PC-3 (cell line): ENCODE measurements around the gene CA5B. TPM values are rescaled to one million over a fixed set of nuclear protein-coding genes. Genes with fewer than 3 reads are reported as not detected.

Experiments
- ATAC-seq: fragments of 200-7000 bp; cut with Tn5 transposase; 2 replicates; pipeline ENCODE4 v1.9.1; 2020; ENCODE audit warnings: mild to moderate bottlenecking, moderate library complexity
- BruUV-seq: library from RNA; stranded (reverse); fragments of 400-500 nt; replicated peaks from 2 replicates; lab custom pipeline; 2021; lab: Mats Ljungman, UMichigan
- CTCF ChIA-PET: fragments of 300-600 bp; sonication (Branson Sonifier 250); formaldehyde crosslinking; loops from one replicate; lab custom pipeline; 2022; ENCODE audit warnings: antibody characterized with exemption; lab: Charles Lee
- POLR2A ChIA-PET: fragments of 300-600 bp; sonication (Branson Sonifier 250); formaldehyde crosslinking; loops from one replicate; lab custom pipeline; 2022; ENCODE audit warnings: antibody characterized with exemption; ENCODE audit not compliant: unreplicated experiment; lab: Charles Lee
- DNase-seq: peaks from one replicate; pipeline ENCODE4 v3.0.0-alpha.2; 2015
- H2AFZ ChIP-seq: fragments of 300-600 bp; sonication (generic); 2 replicates; pipeline ENCODE4 v1.6.0; 2016; ENCODE audit warnings: antibody characterized with exemption, low read length
- H3F3A ChIP-seq: fragments of 300-600 bp; sonication (generic); one replicate; pipeline ENCODE4 v1.6.0; 2017; ENCODE audit warnings: antibody characterized with exemption, low read length, control low read depth, mild to moderate bottlenecking; ENCODE audit not compliant: unreplicated experiment
- H3K27ac ChIP-seq: fragments of 300-600 bp; sonication (generic); 2 replicates; pipeline ENCODE4 v1.5.1; 2016; ENCODE audit warnings: mild to moderate bottlenecking, low read length
- H3K27me3 ChIP-seq: fragments of 300-600 bp; sonication (generic); 2 replicates; pipeline ENCODE4 v1.6.1; 2016; ENCODE audit warnings: low read length, mixed read lengths
- H3K36me3 ChIP-seq: fragments of 300-600 bp; sonication (generic); 2 replicates; pipeline ENCODE4 v1.6.1; 2016; ENCODE audit warnings: low read depth, mixed run types, low read length, mixed read lengths
- H3K4me1 ChIP-seq: fragments of 300-600 bp; sonication (generic); 2 replicates; pipeline ENCODE4 v1.5.1; 2016; ENCODE audit warnings: low read length; ENCODE audit not compliant: insufficient read depth
- H3K4me2 ChIP-seq: fragments of 300-600 bp; sonication (generic); 2 replicates; pipeline ENCODE4 v1.6.0; 2016; ENCODE audit warnings: low read length
- H3K4me3 ChIP-seq: fragments of 300-600 bp; sonication (generic); 2 replicates; pipeline ENCODE4 v1.5.1; 2016; ENCODE audit warnings: mild to moderate bottlenecking, low read length, mixed read lengths
- H3K79me2 ChIP-seq: fragments of 300-600 bp; sonication (generic); 2 replicates; pipeline ENCODE4 v1.6.1; 2017; ENCODE audit warnings: low read length, mixed read lengths
- H3K9ac ChIP-seq: fragments of 300-600 bp; sonication (generic); 2 replicates; pipeline ENCODE4 v1.6.0; 2016; ENCODE audit warnings: mild to moderate bottlenecking, low read length
- H3K9me2 ChIP-seq: fragments of 300-600 bp; sonication (generic); replicated peaks from 2 replicates; pipeline ENCODE4 v1.6.1; 2016; ENCODE audit warnings: mixed run types, low read length, mixed read lengths
- H3K9me3 ChIP-seq: fragments of 300-600 bp; sonication (generic); 2 replicates; pipeline ENCODE4 v1.6.1; 2016; ENCODE audit warnings: low read length, mixed read lengths
- H4K20me1 ChIP-seq: fragments of 300-600 bp; sonication (generic); 2 replicates; pipeline ENCODE4 v1.6.1; 2016; ENCODE audit warnings: low read length, mixed read lengths
- CTCF ChIP-seq: fragments of 300-600 bp; sonication (generic); conservative IDR thresholded peaks from 2 replicates; pipeline ENCODE4 v1.5.1; 2017; ENCODE audit warnings: antibody characterized with exemption, low read depth, mild to moderate bottlenecking, low read length
- EZH2 ChIP-seq: fragments of 300-600 bp; sonication (generic); IDR thresholded peaks from one replicate; pipeline ENCODE4 v1.6.1; 2017; ENCODE audit warnings: antibody characterized with exemption, mild to moderate bottlenecking, low read length; ENCODE audit not compliant: unreplicated experiment
- EZH2phosphoT487 ChIP-seq: fragments of 300-600 bp; sonication (generic); IDR thresholded peaks from 2 replicates; pipeline ENCODE4 v1.6.1; 2018; ENCODE audit warnings: mild to moderate bottlenecking, antibody characterized with exemption, low read length, borderline replicate concordance
- intact Hi-C: fragments of 100-400 bp; cut with micrococcal nuclease; formaldehyde crosslinking; loops from 2 replicates; pipeline ENCODE4 v1.9.0; 2023
- total RNA-seq: library from RNA; depleted of rRNA; stranded (reverse); fragments of >200 nt; gene quantifications from 2 replicates; pipeline ENCODE4 v1.2.3, GENCODE V29; 2014

Gene CA5B
- total RNA-seq, 1 experiment from 2014 or later, result 8.5 TPM

GRCh38 chrX:15797707-15798106 is 59.6 kb downstream of the CA5B start:
- no peaks in the 10 kb centered on the region for H3K9me2 ChIP-seq
- H3K27ac ChIP-seq, result no peak overlapping the region
- no peaks in the 10 kb centered on the region; the same call in 1 of the 2 replicates for H3K36me3 ChIP-seq
- H3F3A ChIP-seq, result no peaks in the 10 kb centered on the region
- no peaks in the 10 kb centered on the region for H3K9me3 ChIP-seq
- no peak for ATAC-seq
- TF ChIP-seq EZH2 (no peak), CTCF (no peak), EZH2phosphoT487 (no peak)
- no peaks in the 10 kb centered on the region for H3K27me3 ChIP-seq
- peaks cover 10% of the 10 kb centered on the region for H3K79me2 ChIP-seq
- no peaks in the 10 kb centered on the region for H4K20me1 ChIP-seq
- BruUV-seq, result no TSS peak
- H3K9ac ChIP-seq, result no peak overlapping the region
- no peak overlapping the region for H2AFZ ChIP-seq
- CTCF ChIA-PET, result interaction anchor here (0.6 kb wide), 1 partner anchor 127 kb away, joined by 5 read pairs; no protein-coding TSS in a partner anchor
- POLR2A ChIA-PET, result no interaction called here
- intact Hi-C loops, result loop anchor here (10.0 kb wide), 1 partner anchor 113 kb away; no protein-coding TSS in a partner anchor
- H3K4me3 ChIP-seq, result no peak overlapping the region
- DNase-seq, result no peak
- H3K4me1 ChIP-seq, result no peaks in the 10 kb centered on the region
- no peak overlapping the region for H3K4me2 ChIP-seq

GRCh38 chrX:15804563-15804962 is 66.5 kb downstream of the CA5B start:
- Histone ChIP-seq H3K79me2 (no peaks in the 10 kb centered on the region), H3K27me3 (no peaks in the 10 kb centered on the region), H3K4me3 (no peak overlapping the region), H4K20me1 (no peaks in the 10 kb centered on the region), H3K9me3 (no peaks in the 10 kb centered on the region), H3F3A (no peaks in the 10 kb centered on the region), H3K27ac (no peak overlapping the region), H2AFZ (no peak overlapping the region), H3K4me2 (no peak overlapping the region), H3K36me3 (peaks cover 9% of the 10 kb centered on the region; the same call in 1 of the 2 replicates), H3K9me2 (no peaks in the 10 kb centered on the region), H3K4me1 (no peaks in the 10 kb centered on the region), H3K9ac (no peak overlapping the region)
- ChIA-PET POLR2A (no interaction called here), CTCF (no interaction called here)
- intact Hi-C loops, result no loop called here
- BruUV-seq, result no TSS peak
- DNase-seq (no peak), ATAC-seq (no peak)
- TF ChIP-seq EZH2phosphoT487 (no peak), CTCF (no peak), EZH2 (no peak)

- Histone ChIP-seq H3K4me3 (no peak overlapping the region), H3K9me3 (no peaks in the 10 kb centered on the region), H3K9ac (no peak overlapping the region), H3F3A (no peaks in the 10 kb centered on the region), H3K4me2 (no peak overlapping the region), H4K20me1 (no peaks in the 10 kb centered on the region), H3K4me1 (no peaks in the 10 kb centered on the region), H3K27ac (no peak overlapping the region), H2AFZ (no peak overlapping the region), H3K9me2 (no peaks in the 10 kb centered on the region), H3K27me3 (no peaks in the 10 kb centered on the region), H3K36me3 (peaks cover 15% of the 10 kb centered on the region; the same call in 1 of the 2 replicates), H3K79me2 (no peaks in the 10 kb centered on the region)
- ATAC-seq (no peak), DNase-seq (no peak)
- BruUV-seq, result no TSS peak
- CTCF ChIA-PET, result no interaction called here
- intact Hi-C loops, result no loop called here
- TF ChIP-seq CTCF, result no peak
- no peak for TF ChIP-seq EZH2phosphoT487
- no peak for TF ChIP-seq EZH2
- POLR2A ChIA-PET, result no interaction called here
Measured at GRCh38 chrX:15808254-15808653, 70.2 kb downstream of the CA5B start.
